ENCODE results near the gene XRCC3.

The XRCC3 gene

GRCh38 chr14:103699901-103700752, 15.1 kb downstream of the XRCC3 start:
- Histone ChIP-seq H3K9ac (ENCODE audit: low read length) (peak overlapping the region; percentile 64; the same call in 1 of the 2 replicates), H3K9me2 (ENCODE audit: low read depth, low read length) (no peaks in the 10 kb centered on the region), H3K9me3 (ENCODE audit: low read length) (no peaks in the 10 kb centered on the region), H2AFZ (ENCODE audit: low read length) (no peak overlapping the region), H3K4me1 (ENCODE audit: insufficient read depth, low read length, severe bottlenecking) (peaks cover 96% of the 10 kb centered on the region), H3F3A (ENCODE audit: insufficient read depth, low read length) (0 out of 2 replicates have a peak, but pooled peaks cover 5% of the 10 kb centered on the region), H3K4me2 (ENCODE audit: low read length) (peak overlapping the region; percentile 58; the same call in 1 of the 2 replicates), H3K79me2 (ENCODE audit: insufficient read depth, low read length) (no peaks in the 10 kb centered on the region), H3K4me3 (ENCODE audit: low read depth, low read length, poor library complexity, severe bottlenecking) (peak overlapping the region; percentile 4), H3K27ac (ENCODE audit: low read depth, low read length, poor library complexity, severe bottlenecking) (peak overlapping the region; percentile 97), H3K36me3 (ENCODE audit: insufficient read depth, low read length) (peaks cover 68% of the 10 kb centered on the region), H3K27me3 (ENCODE audit: insufficient read depth, low read length) (no peaks in the 10 kb centered on the region), H4K20me1 (ENCODE audit: insufficient read depth, low read length) (no peaks in the 10 kb centered on the region)
- no peak for TF ChIP-seq CTCF (IDR thresholded peaks at IDR 0.05; ENCODE audit: low read length)
- TF ChIP-seq EZH2 (IDR thresholded peaks at IDR 0.05; ENCODE audit: borderline replicate concordance, low read length) = no peak

GRCh38 chr14:103699261-103699661, 16.0 kb downstream of the XRCC3 start:
- peak overlapping the region; percentile 97 for H3K27ac ChIP-seq (ENCODE audit: low read depth, low read length, poor library complexity, severe bottlenecking)
- no peaks in the 10 kb centered on the region for H3K9me3 ChIP-seq (ENCODE audit: low read length)
- peaks cover 98% of the 10 kb centered on the region for H3K4me1 ChIP-seq (ENCODE audit: insufficient read depth, low read length, severe bottlenecking)
- H3K4me3 ChIP-seq (ENCODE audit: low read depth, low read length, poor library complexity, severe bottlenecking) = peak overlapping the region; percentile 36
- no peaks in the 10 kb centered on the region for H3K27me3 ChIP-seq (ENCODE audit: insufficient read depth, low read length)
- TF ChIP-seq EZH2 (IDR thresholded peaks at IDR 0.05; ENCODE audit: borderline replicate concordance, low read length) (no peak), CTCF (IDR thresholded peaks at IDR 0.05; ENCODE audit: low read length) (no peak)
- peak overlapping the region; percentile 58 for H3K4me2 ChIP-seq (ENCODE audit: low read length)
- peaks cover 66% of the 10 kb centered on the region; the same call in 1 of the 2 replicates for H3K36me3 ChIP-seq (ENCODE audit: insufficient read depth, low read length)
- H2AFZ ChIP-seq (ENCODE audit: low read length) = no peak overlapping the region
- no peaks in the 10 kb centered on the region for H3K9me2 ChIP-seq (ENCODE audit: low read depth, low read length)
- 0 out of 2 replicates have a peak, but pooled peaks cover 5% of the 10 kb centered on the region for H3F3A ChIP-seq (ENCODE audit: insufficient read depth, low read length)
- no peaks in the 10 kb centered on the region for H3K79me2 ChIP-seq (ENCODE audit: insufficient read depth, low read length)
- no peaks in the 10 kb centered on the region for H4K20me1 ChIP-seq (ENCODE audit: insufficient read depth, low read length)
- peak overlapping the region; percentile 64; the same call in 1 of the 2 replicates for H3K9ac ChIP-seq (ENCODE audit: low read length)

- Histone ChIP-seq H3K79me2 (ENCODE audit: insufficient read depth, low read length) (no peaks in the 10 kb centered on the region), H3K27me3 (ENCODE audit: insufficient read depth, low read length) (no peaks in the 10 kb centered on the region), H3K9me3 (ENCODE audit: low read length) (no peaks in the 10 kb centered on the region), H4K20me1 (ENCODE audit: insufficient read depth, low read length) (no peaks in the 10 kb centered on the region), H3K36me3 (ENCODE audit: insufficient read depth, low read length) (peaks cover 67% of the 10 kb centered on the region), H3K4me2 (ENCODE audit: low read length) (peak overlapping the region; percentile 58), H2AFZ (ENCODE audit: low read length) (no peak overlapping the region), H3K4me1 (ENCODE audit: insufficient read depth, low read length, severe bottlenecking) (peaks cover 99% of the 10 kb centered on the region), H3K9me2 (ENCODE audit: low read depth, low read length) (no peaks in the 10 kb centered on the region), H3K4me3 (ENCODE audit: low read depth, low read length, poor library complexity, severe bottlenecking) (peak overlapping the region; percentile 36), H3K9ac (ENCODE audit: low read length) (peak overlapping the region; percentile 64; the same call in 1 of the 2 replicates), H3F3A (ENCODE audit: insufficient read depth, low read length) (0 out of 2 replicates have a peak, but pooled peaks cover 5% of the 10 kb centered on the region), H3K27ac (ENCODE audit: low read depth, low read length, poor library complexity, severe bottlenecking) (peak overlapping the region; percentile 97)
- TF ChIP-seq CTCF (IDR thresholded peaks at IDR 0.05; ENCODE audit: low read length) (no peak), EZH2 (IDR thresholded peaks at IDR 0.05; ENCODE audit: borderline replicate concordance, low read length) (no peak)
These were observed 16.6 kb downstream of the XRCC3 start for GRCh38 chr14:103698380-103699260.
